AG04450 (cell line): ENCODE measurements around the gene SAMD4A. TPM values are rescaled to one million over a fixed set of nuclear protein-coding genes. Genes with fewer than 3 reads are reported as not detected.

Experiments
- CTCF ChIA-PET: fragments of 300-600, 350-600 bp; formaldehyde crosslinking; extraction: SDS; loops from one replicate; lab custom pipeline; 2022; ENCODE audit warnings: antibody characterized with exemption, inconsistent platforms; lab: Charles Lee
- POLR2A ChIA-PET: fragments of 350-600 bp; formaldehyde crosslinking; extraction: SDS; loops from one replicate; lab custom pipeline; 2021; ENCODE audit warnings: antibody characterized with exemption, inconsistent platforms; lab: Yijun Ruan, JAX
- DNase-seq: peaks from one replicate; pipeline ENCODE4 v3.0.0-alpha.2; 2011; ENCODE audit warnings: low read depth, low spot score
- H3K27ac ChIP-seq: one replicate; pipeline ENCODE4 v1.5.1; 2012; ENCODE audit warnings: low read depth, low read length, control low read depth
- H3K27me3 ChIP-seq: one replicate; pipeline ENCODE4 v1.6.0; 2012; ENCODE audit warnings: low read length; ENCODE audit not compliant: control insufficient read depth, insufficient read depth
- H3K4me3 ChIP-seq: 2 replicates; pipeline ENCODE4 v1.5.1; 2011; ENCODE audit warnings: mild to moderate bottlenecking, low read depth, low read length, control low read depth
- H3K9me3 ChIP-seq: 2 replicates; pipeline ENCODE4 v1.5.1; 2012; ENCODE audit warnings: low read length; ENCODE audit not compliant: control insufficient read depth, insufficient read depth
- CTCF ChIP-seq: IDR thresholded peaks from 2 replicates; pipeline ENCODE4 v1.5.1; 2011; ENCODE audit warnings: low read depth, low read length, control low read depth, inconsistent platforms
- polyA plus RNA-seq: library from polyadenylated mRNA; depleted of rRNA; stranded (reverse); fragments of >200 nt; gene quantifications from 2 replicates; pipeline ENCODE4 v1.2.3, GENCODE V29; 2011

The SAMD4A gene
- polyA plus RNA-seq, 1 experiment, result 12.7 TPM

- no peak for TF ChIP-seq CTCF
- POLR2A ChIA-PET, result no interaction called here
- no peak for DNase-seq
- no peak overlapping the region for H3K27ac ChIP-seq
- no peaks in the 10 kb centered on the region for H3K27me3 ChIP-seq
- CTCF ChIA-PET, result interaction anchor here (0.6 kb wide), 1 partner anchor 32 kb away, joined by 3 read pairs; no protein-coding TSS in a partner anchor
- H3K4me3 ChIP-seq, result no peak overlapping the region
- no peaks in the 10 kb centered on the region for H3K9me3 ChIP-seq
Observed at GRCh38 chr14:54532111-54533012, 34.6 kb upstream of the SAMD4A start.

DNA sequence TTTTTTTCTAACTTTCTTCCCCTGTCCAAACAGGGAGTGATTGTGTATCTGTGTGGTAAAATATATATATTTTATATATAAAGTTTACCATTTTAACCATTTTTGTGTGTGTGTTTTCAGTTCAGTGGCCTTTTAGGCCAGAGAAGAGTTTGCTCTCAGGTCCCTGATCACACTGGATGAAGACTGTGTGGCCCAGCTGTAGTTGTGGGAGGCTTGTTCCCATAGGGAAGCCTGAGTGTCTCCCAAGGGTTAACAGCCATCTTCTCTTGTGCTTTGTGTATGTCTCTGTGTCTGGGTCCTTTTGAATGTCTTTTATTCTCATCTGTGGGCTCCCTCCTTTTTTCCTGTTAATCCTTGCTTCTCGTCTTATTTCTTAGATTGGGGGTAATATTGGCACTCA lies 33.8 kb upstream of the SAMD4A start:
- TF ChIP-seq CTCF, result no peak
- Histone ChIP-seq H3K9me3 (no peaks in the 10 kb centered on the region), H3K27me3 (no peaks in the 10 kb centered on the region), H3K4me3 (no peak overlapping the region), H3K27ac (no peak overlapping the region)
- POLR2A ChIA-PET, result no interaction called here
- CTCF ChIA-PET, result no interaction called here
- DNase-seq, result no peak

GRCh38 chr14:54535126-54535525 lies 31.8 kb upstream of the SAMD4A start:
- POLR2A ChIA-PET, result no interaction called here
- H3K9me3 ChIP-seq, result no peaks in the 10 kb centered on the region
- H3K27me3 ChIP-seq, result no peaks in the 10 kb centered on the region
- H3K4me3 ChIP-seq, result no peak overlapping the region
- DNase-seq, result no peak
- TF ChIP-seq CTCF, result no peak
- CTCF ChIA-PET, result no interaction called here
- no peak overlapping the region for H3K27ac ChIP-seq

DNA sequence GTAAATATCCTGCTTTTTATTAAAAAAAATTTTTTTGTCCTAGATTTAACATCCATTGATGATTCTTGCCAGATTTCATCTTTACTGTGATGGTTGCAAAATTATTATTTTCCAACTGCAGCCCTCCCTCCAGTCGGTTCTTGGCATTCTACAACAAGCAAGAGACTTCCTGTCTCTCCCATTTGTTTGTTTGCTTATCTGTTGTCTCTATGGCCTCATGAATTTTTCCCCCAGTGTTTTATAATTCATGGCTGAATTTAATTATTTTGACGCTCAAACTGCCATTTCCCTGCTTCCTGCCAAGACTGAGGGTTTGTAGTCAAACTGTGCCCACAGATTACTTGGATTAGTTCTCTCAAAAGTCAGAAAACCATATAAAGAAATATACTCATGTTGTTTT lies 31.3 kb upstream of the SAMD4A start:
- Histone ChIP-seq H3K27me3 (no peaks in the 10 kb centered on the region), H3K27ac (no peak overlapping the region), H3K4me3 (no peak overlapping the region), H3K9me3 (no peaks in the 10 kb centered on the region)
- DNase-seq, result no peak
- POLR2A ChIA-PET, result no interaction called here
- CTCF ChIA-PET, result no interaction called here
- TF ChIP-seq CTCF, result no peak

DNA sequence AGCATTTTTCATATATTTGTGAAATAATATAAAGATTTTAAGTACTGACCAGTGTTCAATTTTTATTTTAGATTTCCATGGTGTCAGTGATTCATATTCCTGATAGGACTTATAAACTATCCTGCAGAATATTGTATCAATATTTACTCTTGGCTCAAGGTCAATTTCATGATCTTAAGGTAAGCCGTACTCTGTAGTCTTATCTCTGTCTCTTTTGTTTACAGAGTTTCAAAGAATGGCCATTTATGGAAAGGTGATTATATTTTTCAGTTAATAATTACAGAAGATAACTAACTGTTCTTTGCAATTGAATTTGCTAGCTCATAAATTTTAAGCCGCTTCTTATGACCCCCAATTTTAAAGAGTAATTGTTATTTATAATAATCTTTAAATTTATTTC lies 29.3 kb upstream of the SAMD4A start:
- Histone ChIP-seq H3K9me3 (no peaks in the 10 kb centered on the region), H3K27me3 (no peaks in the 10 kb centered on the region), H3K27ac (no peak overlapping the region), H3K4me3 (no peak overlapping the region)
- POLR2A ChIA-PET, result no interaction called here
- no peak for DNase-seq
- CTCF ChIA-PET, result interaction anchor here (0.9 kb wide), 1 partner anchor 26 kb away, joined by 4 read pairs; no protein-coding TSS in a partner anchor
- TF ChIP-seq CTCF, result no peak
